ENCODE results near the gene SERTAD3. TPM values are rescaled to one million over a fixed set of nuclear protein-coding genes. Genes with fewer than 3 reads are reported as not detected.

The SERTAD3 gene
- total RNA-seq, 1 experiment from 2014 or later, result 30.9 TPM

DNA sequence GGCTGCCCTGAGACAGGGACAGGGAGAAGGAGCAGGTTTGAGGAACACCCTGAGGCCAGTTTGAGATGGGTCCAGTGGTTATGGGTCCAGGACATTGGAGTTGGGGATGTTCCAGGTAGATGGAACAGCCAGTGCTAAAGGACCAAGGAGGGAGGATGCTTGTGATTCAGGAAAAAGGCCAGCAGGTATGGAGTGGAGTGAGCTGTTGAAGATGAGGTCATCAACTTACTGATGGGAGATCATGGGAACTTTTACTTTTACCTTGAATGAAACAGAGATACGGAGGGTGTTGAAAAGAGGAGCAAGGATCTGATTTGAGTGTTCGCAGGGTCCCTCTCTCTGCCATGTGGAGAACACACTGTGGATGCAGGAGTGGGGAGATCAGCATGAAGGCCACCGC, 48.1 kb upstream of the SERTAD3 start:
- no peak overlapping the region for H3K56ac ChIP-seq (ENCODE audit: insufficient read length, low read depth, low read length)

More for the DNA sequence above, 48.1 kb upstream of the SERTAD3 start:
- Histone ChIP-seq H4K91ac (ENCODE audit: insufficient read length, low read depth, low read length) (no peak overlapping the region), H3K14ac (ENCODE audit: insufficient read depth, low read length) (no peak overlapping the region), H3K27me3 (ENCODE audit: insufficient read depth, low read length) (no peaks in the 10 kb centered on the region), H4K8ac (replicated peaks; ENCODE audit: insufficient read length, low read depth, low read length) (no peak overlapping the region), H3K79me1 (ENCODE audit: insufficient read depth, low read depth, low read length, poor library complexity, severe bottlenecking) (no peaks in the 10 kb centered on the region), H3K4me1 (ENCODE audit: insufficient read depth, low read length) (no peaks in the 10 kb centered on the region), H3K23ac (ENCODE audit: insufficient read length, low read depth, low read length) (no peak overlapping the region), H4K20me1 (ENCODE audit: control insufficient read depth, insufficient read depth, insufficient read length) (no peaks in the 10 kb centered on the region), H2BK120ac (ENCODE audit: low read depth, low read length, poor library complexity, severe bottlenecking) (no peak overlapping the region), H3K79me2 (ENCODE audit: insufficient read depth, low read length) (no peaks in the 10 kb centered on the region), H2BK20ac (ENCODE audit: low read depth, low read length, poor library complexity, severe bottlenecking) (no peak overlapping the region), H2AK5ac (ENCODE audit: insufficient read length, low read length) (no peak overlapping the region), H2AFZ (ENCODE audit: low read length) (no peak overlapping the region), H3K4ac (ENCODE audit: low read depth, low read length) (no peak overlapping the region), H3K4me2 (ENCODE audit: insufficient read depth, insufficient read length, low read length) (no peak overlapping the region), H3K9ac (ENCODE audit: extremely low read depth, insufficient read length, low read length) (no peak overlapping the region), H3K18ac (ENCODE audit: insufficient read length, low read depth, low read length) (no peak overlapping the region), H2BK12ac (ENCODE audit: insufficient read length, low read depth, low read length) (no peak overlapping the region), H2BK5ac (ENCODE audit: insufficient read length, low read length) (no peak overlapping the region), H2BK15ac (ENCODE audit: low read depth, low read length) (no peak overlapping the region), H3K27ac (ENCODE audit: insufficient read length, low read depth, low read length) (no peak overlapping the region), H3K9me3 (ENCODE audit: control insufficient read depth, low read depth, low read length) (no peaks in the 10 kb centered on the region), H3K23me2 (ENCODE audit: insufficient read length, low read depth, low read length, poor library complexity, severe bottlenecking) (peaks cover 3% of the 10 kb centered on the region), H4K5ac (ENCODE audit: insufficient read length, low read depth, low read length) (no peak overlapping the region), H3T11ph (ENCODE audit: low read length) (no peak overlapping the region)
- peaks cover 59% of the 10 kb centered on the region for H3K27me3 Mint-ChIP-seq (ENCODE audit: low read depth)
- peaks cover 8 to 11% of the 10 kb centered on the region in 2 experiments; a peak in 4 of 5 replicates for H3K9me3 Mint-ChIP-seq
- H3K4me1 Mint-ChIP-seq, result peaks cover 6 to 9% of the 10 kb centered on the region in 2 experiments; a peak in 3 of 4 replicates
- TF ChIP-seq, protein P1, sequence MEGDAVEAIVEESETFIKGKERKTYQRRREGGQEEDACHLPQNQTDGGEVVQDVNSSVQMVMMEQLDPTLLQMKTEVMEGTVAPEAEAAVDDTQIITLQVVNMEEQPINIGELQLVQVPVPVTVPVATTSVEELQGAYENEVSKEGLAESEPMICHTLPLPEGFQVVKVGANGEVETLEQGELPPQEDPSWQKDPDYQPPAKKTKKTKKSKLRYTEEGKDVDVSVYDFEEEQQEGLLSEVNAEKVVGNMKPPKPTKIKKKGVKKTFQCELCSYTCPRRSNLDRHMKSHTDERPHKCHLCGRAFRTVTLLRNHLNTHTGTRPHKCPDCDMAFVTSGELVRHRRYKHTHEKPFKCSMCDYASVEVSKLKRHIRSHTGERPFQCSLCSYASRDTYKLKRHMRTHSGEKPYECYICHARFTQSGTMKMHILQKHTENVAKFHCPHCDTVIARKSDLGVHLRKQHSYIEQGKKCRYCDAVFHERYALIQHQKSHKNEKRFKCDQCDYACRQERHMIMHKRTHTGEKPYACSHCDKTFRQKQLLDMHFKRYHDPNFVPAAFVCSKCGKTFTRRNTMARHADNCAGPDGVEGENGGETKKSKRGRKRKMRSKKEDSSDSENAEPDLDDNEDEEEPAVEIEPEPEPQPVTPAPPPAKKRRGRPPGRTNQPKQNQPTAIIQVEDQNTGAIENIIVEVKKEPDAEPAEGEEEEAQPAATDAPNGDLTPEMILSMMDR (conservative IDR thresholded peaks at IDR 0.05), result no peak
- DNase-seq, result no peak
- no peaks in the 10 kb centered on the region; a peak in 2 of 7 replicates for H3K36me3 Mint-ChIP-seq (ENCODE audit: insufficient read depth in 1 of 3, low read depth in 3 of 3)
- no peak overlapping the region for H3K4me3 Mint-ChIP-seq
- no CpG with 5 or more reads among the region's 3 CpGs for WGBS (ENCODE audit: extremely low coverage, insufficient read length, low lambda C conversion rate)
- H3K27ac Mint-ChIP-seq, result no peak overlapping the region
